ENCODE measurements around the gene KIFAP3.

GRCh38 chr1:169949139-169949538 lies 125.4 kb downstream of the KIFAP3 start:
- TF ChIP-seq, protein P1, sequence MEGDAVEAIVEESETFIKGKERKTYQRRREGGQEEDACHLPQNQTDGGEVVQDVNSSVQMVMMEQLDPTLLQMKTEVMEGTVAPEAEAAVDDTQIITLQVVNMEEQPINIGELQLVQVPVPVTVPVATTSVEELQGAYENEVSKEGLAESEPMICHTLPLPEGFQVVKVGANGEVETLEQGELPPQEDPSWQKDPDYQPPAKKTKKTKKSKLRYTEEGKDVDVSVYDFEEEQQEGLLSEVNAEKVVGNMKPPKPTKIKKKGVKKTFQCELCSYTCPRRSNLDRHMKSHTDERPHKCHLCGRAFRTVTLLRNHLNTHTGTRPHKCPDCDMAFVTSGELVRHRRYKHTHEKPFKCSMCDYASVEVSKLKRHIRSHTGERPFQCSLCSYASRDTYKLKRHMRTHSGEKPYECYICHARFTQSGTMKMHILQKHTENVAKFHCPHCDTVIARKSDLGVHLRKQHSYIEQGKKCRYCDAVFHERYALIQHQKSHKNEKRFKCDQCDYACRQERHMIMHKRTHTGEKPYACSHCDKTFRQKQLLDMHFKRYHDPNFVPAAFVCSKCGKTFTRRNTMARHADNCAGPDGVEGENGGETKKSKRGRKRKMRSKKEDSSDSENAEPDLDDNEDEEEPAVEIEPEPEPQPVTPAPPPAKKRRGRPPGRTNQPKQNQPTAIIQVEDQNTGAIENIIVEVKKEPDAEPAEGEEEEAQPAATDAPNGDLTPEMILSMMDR (IDR thresholded peaks at IDR 0.05) = no peak
- TF ChIP-seq POLR2AphosphoS5 (IDR thresholded peaks at IDR 0.05) (no peak), POLR2A (IDR thresholded peaks at IDR 0.05) (no peak)

Data from prostate gland (tissue), 2 donors.